GM20431 (cell line): ENCODE measurements around the gene SHROOM2.

ENCODE experiments used
- in situ Hi-C: fragments of 300-500 bp; cut with MseI, MboI; formaldehyde crosslinking; loops from one replicate; pipeline ENCODE4 v1.15.0; 2020; ENCODE audit warnings: low sequenced_read_pairs; ENCODE audit not compliant: unreplicated experiment

SHROOM2 gene

GRCh38 chrX:9862525-9862924, 76.3 kb downstream of the SHROOM2 start:
- in situ Hi-C loops = no loop called here

GRCh38 chrX:9862953-9863352, 76.7 kb downstream of the SHROOM2 start:
- in situ Hi-C loops = no loop called here

- in situ Hi-C loops = no loop called here
These were observed 77.8 kb downstream of the SHROOM2 start for GRCh38 chrX:9864011-9864410.

GRCh38 chrX:9865804-9866472, 79.7 kb downstream of the SHROOM2 start:
- in situ Hi-C loops = no loop called here

- in situ Hi-C loops = no loop called here
These were observed 80.4 kb downstream of the SHROOM2 start for GRCh38 chrX:9866633-9867032.

- in situ Hi-C loops = no loop called here
These were observed 81.0 kb downstream of the SHROOM2 start for GRCh38 chrX:9867226-9867625.

GRCh38 chrX:9867753-9868152, 81.5 kb downstream of the SHROOM2 start:
- in situ Hi-C loops = no loop called here

GRCh38 chrX:9871701-9872268, 85.6 kb downstream of the SHROOM2 start:
- in situ Hi-C loops = no loop called here

GRCh38 chrX:9873360-9873759, 87.1 kb downstream of the SHROOM2 start:
- in situ Hi-C loops = no loop called here

GRCh38 chrX:9873952-9874351, 87.7 kb downstream of the SHROOM2 start:
- in situ Hi-C loops = no loop called here

- in situ Hi-C loops = no loop called here
These were observed 88.3 kb downstream of the SHROOM2 start for GRCh38 chrX:9874483-9874882.

GRCh38 chrX:9875801-9876200, 89.6 kb downstream of the SHROOM2 start:
- in situ Hi-C loops = no loop called here

GRCh38 chrX:9876201-9876600, 90.0 kb downstream of the SHROOM2 start:
- in situ Hi-C loops = no loop called here

- in situ Hi-C loops = no loop called here
These were observed 92.1 kb downstream of the SHROOM2 start for GRCh38 chrX:9878146-9878820.

- in situ Hi-C loops = no loop called here
These were observed 94.0 kb downstream of the SHROOM2 start for GRCh38 chrX:9880237-9880636.

GRCh38 chrX:9880870-9881269, 94.6 kb downstream of the SHROOM2 start:
- in situ Hi-C loops = no loop called here

GRCh38 chrX:9882669-9883446, 96.6 kb downstream of the SHROOM2 start:
- in situ Hi-C loops = no loop called here

GRCh38 chrX:9884031-9884779, 98.0 kb downstream of the SHROOM2 start:
- in situ Hi-C loops = no loop called here

- in situ Hi-C loops = no loop called here
These were observed 98.9 kb downstream of the SHROOM2 start for GRCh38 chrX:9885150-9885549.

- in situ Hi-C loops = no loop called here
These were observed 101.5 kb downstream of the SHROOM2 start for GRCh38 chrX:9887659-9888297.
